H1 (cell line): ENCODE measurements around the gene DCDC2B. TPM values are rescaled to one million over a fixed set of nuclear protein-coding genes. Genes with fewer than 3 reads are reported as not detected.
A peak's percentile ranks its signal among the peaks of the same experiment; 100 is the strongest.

Source experiments
- CTCF ChIA-PET: fragments of 300-600 bp; sonication (Branson Sonifier 250); formaldehyde crosslinking; loops from one replicate; lab custom pipeline; 2021; ENCODE audit not compliant: partially characterized antibody; lab: Charles Lee
- POLR2A ChIA-PET: fragments of 300-600 bp; sonication (Branson Sonifier 250); formaldehyde crosslinking; loops from one replicate; lab custom pipeline; 2021; ENCODE audit warnings: inconsistent platforms; ENCODE audit not compliant: partially characterized antibody; lab: Charles Lee
- DNase-seq, 2 experiments: peaks; one replicate each; pipeline versions ENCODE4 v3.0.0 to v3.0.0-alpha.2; 2010 to 2022; ENCODE audit warnings: low spot score in 2 of 2, low read depth in 1 of 2, mixed read lengths in 1 of 2
- FAIRE-seq: peaks from 2 replicates; lab custom pipeline; 2011; peaks lifted over from hg19 to GRCh38; lab: Jason Lieb, UNC
- H2AFZ ChIP-seq: 2 replicates; pipeline ENCODE4 v1.8.1; 2012; ENCODE audit warnings: low read length, inconsistent platforms
- H2AK5ac ChIP-seq: 2 replicates; pipeline ENCODE4 v1.6.1; 2013; ENCODE audit warnings: low read depth, low read length
- H2BK120ac ChIP-seq: replicated peaks from 2 replicates; pipeline ENCODE3; 2013; ENCODE audit warnings: low read depth, low read length, inconsistent platforms
- H2BK12ac ChIP-seq: 2 replicates; pipeline ENCODE4 v1.6.1; 2013; ENCODE audit warnings: low read depth, low read length
- H2BK15ac ChIP-seq: 2 replicates; pipeline ENCODE4 v1.6.1; 2013; ENCODE audit warnings: low read length
- H2BK20ac ChIP-seq: 2 replicates; pipeline ENCODE4 v1.6.1; 2013; ENCODE audit warnings: low read length
- H2BK5ac ChIP-seq: 2 replicates; pipeline ENCODE4 v1.6.1; 2013; ENCODE audit warnings: low read depth, low read length
- H3K14ac ChIP-seq: 2 replicates; pipeline ENCODE4 v1.6.1; 2013; ENCODE audit warnings: inconsistent platforms; ENCODE audit not compliant: insufficient read length
- H3K18ac ChIP-seq: 2 replicates; pipeline ENCODE4 v1.6.1; 2013; ENCODE audit warnings: low read length; ENCODE audit errors: extremely low read depth
- H3K23ac ChIP-seq: 2 replicates; pipeline ENCODE4 v1.6.1; 2013; ENCODE audit warnings: inconsistent platforms; ENCODE audit not compliant: insufficient read length
- H3K23me2 ChIP-seq: 2 replicates; pipeline ENCODE4 v1.6.1; 2013; ENCODE audit warnings: low read depth, low read length
- H3K27ac ChIP-seq: 2 replicates; pipeline ENCODE4 v1.6.1; 2011; ENCODE audit warnings: low read depth, low read length, inconsistent platforms
- H3K27me3 ChIP-seq, 4 experiments: replicated peaks in 1 of 4; 1 replicate in 1 of 4; 2 replicates in 3 of 4; pipeline versions ENCODE4 v1.6.1 to v1.8.1; 2011 to 2013; ENCODE audit warnings: low read length in 3 of 4, mild to moderate bottlenecking in 3 of 4, inconsistent platforms in 2 of 4, mixed read lengths in 2 of 4, moderate library complexity in 1 of 4; ENCODE audit not compliant: control insufficient read depth in 3 of 4, insufficient read depth in 3 of 4; ENCODE audit errors: extremely low read depth in 1 of 4
- H3K36me3 ChIP-seq, 4 experiments: 2 replicates each; pipeline versions ENCODE4 v1.6.1 to v1.8.1; 2011 to 2013; ENCODE audit warnings: mild to moderate bottlenecking in 4 of 4, low read length in 3 of 4, moderate library complexity in 2 of 4, control low read depth in 1 of 4, inconsistent platforms in 1 of 4; ENCODE audit not compliant: insufficient read depth in 4 of 4, control insufficient read depth in 2 of 4
- H3K4ac ChIP-seq: replicated peaks from 2 replicates; pipeline ENCODE3; 2013; ENCODE audit warnings: low read length, low read depth, mixed read lengths, inconsistent platforms; ENCODE audit not compliant: insufficient read length
- H3K4me1 ChIP-seq, 4 experiments: replicated peaks in 1 of 4; 1 replicate in 1 of 4; 2 replicates in 3 of 4; pipeline versions ENCODE4 v1.6.1 to v1.8.1; 2011 to 2013; ENCODE audit warnings: low read length in 3 of 4, inconsistent platforms in 2 of 4, mixed read lengths in 1 of 4; ENCODE audit not compliant: insufficient read depth in 4 of 4, control insufficient read depth in 3 of 4
- H3K4me2 ChIP-seq, 2 experiments: 2 replicates each; pipeline versions ENCODE4 v1.6.1 to v1.8.1; 2011 to 2013; ENCODE audit warnings: low read depth in 2 of 2, low read length in 2 of 2, control low read depth in 1 of 2, inconsistent platforms in 1 of 2, mild to moderate bottlenecking in 1 of 2; ENCODE audit not compliant: insufficient read depth in 1 of 2
- H3K4me3 ChIP-seq, 4 experiments: fragments of 200-600, 300-600 bp in 1 of 4; sonication (generic), shearing (Covaris generic), sonication (Bioruptor Twin) in 1 of 4; 2 replicates each; pipeline versions ENCODE4 v1.5.1 to v1.8.1; 2011 to 2016; ENCODE audit warnings: low read length in 4 of 4, low read depth in 3 of 4, control low read depth in 2 of 4, inconsistent platforms in 2 of 4, mild to moderate bottlenecking in 2 of 4, mixed read lengths in 1 of 4, moderate library complexity in 1 of 4; ENCODE audit not compliant: insufficient read depth in 2 of 4; ENCODE audit errors: extremely low read depth in 1 of 4
- H3K56ac ChIP-seq: replicated peaks from 2 replicates; pipeline ENCODE3; 2013; ENCODE audit warnings: low read depth, mild to moderate bottlenecking, mixed read lengths, low read length, inconsistent platforms; ENCODE audit not compliant: insufficient read length
- H3K79me1 ChIP-seq: 2 replicates; pipeline ENCODE4 v1.6.1; 2013; ENCODE audit warnings: low read depth, low read length, control low read depth
- H3K79me2 ChIP-seq, 2 experiments: 2 replicates each; pipeline versions ENCODE4 v1.6.1 to v1.8.1; 2012 to 2013; ENCODE audit warnings: low read length in 2 of 2, mild to moderate bottlenecking in 2 of 2, inconsistent platforms in 1 of 2; ENCODE audit not compliant: insufficient read depth in 2 of 2, control insufficient read depth in 1 of 2
- H3K9ac ChIP-seq, 4 experiments: replicated peaks in 1 of 4; 1 replicate in 1 of 4; 2 replicates in 3 of 4; pipeline versions ENCODE4 v1.6.1 to v1.8.1; 2011 to 2013; ENCODE audit warnings: low read depth in 3 of 4, low read length in 3 of 4, control low read depth in 2 of 4, mild to moderate bottlenecking in 2 of 4, moderate library complexity in 2 of 4, inconsistent platforms in 1 of 4; ENCODE audit errors: extremely low read depth in 1 of 4
- H3K9me3 ChIP-seq, 2 experiments: 2 replicates each; pipeline versions ENCODE4 v1.6.1 to v1.8.1; 2012 to 2013; ENCODE audit warnings: mild to moderate bottlenecking in 2 of 2, moderate library complexity in 2 of 2, control low read depth in 1 of 2, inconsistent platforms in 1 of 2, low read depth in 1 of 2, low read length in 1 of 2, mixed read lengths in 1 of 2; ENCODE audit not compliant: insufficient read depth in 2 of 2
- H4K20me1 ChIP-seq, 2 experiments: replicated peaks in 1 of 2; 2 replicates each; pipeline versions ENCODE3 to v1.8.1; 2011 to 2013; ENCODE audit warnings: inconsistent platforms in 2 of 2, low read length in 2 of 2, mild to moderate bottlenecking in 1 of 2; ENCODE audit not compliant: insufficient read depth in 2 of 2, control insufficient read depth in 1 of 2
- H4K5ac ChIP-seq: 2 replicates; pipeline ENCODE4 v1.6.1; 2013; ENCODE audit warnings: low read length, low read depth, mixed read lengths, inconsistent platforms; ENCODE audit not compliant: insufficient read length
- H4K8ac ChIP-seq: 2 replicates; pipeline ENCODE4 v1.8.0; 2013; ENCODE audit warnings: mild to moderate bottlenecking, moderate library complexity, low read length, inconsistent platforms; ENCODE audit not compliant: insufficient read depth; ENCODE audit errors: extremely low read depth
- H4K91ac ChIP-seq: replicated peaks from 2 replicates; pipeline ENCODE3; 2013; ENCODE audit warnings: low read length, mixed read lengths, inconsistent platforms; ENCODE audit not compliant: insufficient read length
- BACH1 ChIP-seq: IDR thresholded peaks from 2 replicates; pipeline ENCODE4 v1.6.1; 2012; ENCODE audit warnings: low read length, improper control_type of control experiment
- GABPA ChIP-seq: IDR thresholded peaks from 2 replicates; pipeline ENCODE4 v1.6.1; 2011; ENCODE audit warnings: mild to moderate bottlenecking, low read length, moderate library complexity, borderline replicate concordance; ENCODE audit not compliant: insufficient read depth
- POLR2A ChIP-seq, 2 experiments: IDR thresholded peaks; 1 replicate in 1 of 2; 2 replicates in 1 of 2; pipeline ENCODE4 v1.6.1; 2011; ENCODE audit warnings: low read depth in 2 of 2, low read length in 2 of 2, mild to moderate bottlenecking in 2 of 2; ENCODE audit errors: control extremely low read depth in 1 of 2
- RAD21 ChIP-seq, 2 experiments: IDR thresholded peaks in 1 of 2; conservative IDR thresholded peaks in 1 of 2; 2 replicates each; pipeline ENCODE4 v1.6.1; 2011; ENCODE audit warnings: low read depth in 2 of 2, low read length in 2 of 2, improper control_type of control experiment in 1 of 2, inconsistent platforms in 1 of 2, mild to moderate bottlenecking in 1 of 2, moderate library complexity in 1 of 2
- RFX5 ChIP-seq: IDR thresholded peaks from 2 replicates; pipeline ENCODE4 v1.6.1; 2011; ENCODE audit warnings: low read depth, low read length, improper control_type of control experiment, borderline replicate concordance
- WGBS, 2 experiments: shearing (Covaris generic) in 1 of 2; methylation state at CpG; one replicate each; pipeline versions ENCODE4 v1.1.6 to v1.1.7; 2013 to 2015; ENCODE audit warnings: low lambda C conversion rate in 2 of 2, mixed read lengths in 2 of 2, inconsistent platforms in 1 of 2, low coverage in 1 of 2, missing lambda C conversion rate in 1 of 2; ENCODE audit not compliant: insufficient replicate concordance in 2 of 2, insufficient coverage in 1 of 2, insufficient read length in 1 of 2; ENCODE audit errors: extremely low coverage in 1 of 2, missing lambda C conversion rate in 1 of 2; 5-methylcytosine and 5-hydroxymethylcytosine counted together
- polyA plus RNA-seq, 7 experiments: library from polyadenylated mRNA; depleted of rRNA in 3 of 7; stranded (reverse) in 5 of 7; unstranded in 2 of 7; fragments of >200 nt in 5 of 7; fragments of 200-250 nt in 2 of 7; gene quantifications; 1 replicate in 5 of 7; 2 replicates in 1 of 7; 4 replicates in 1 of 7; pipeline versions ENCODE4 v1.2.1 to v1.2.3, GENCODE V29; 2011 to 2013; ENCODE audit warnings: missing spikeins in 2 of 7, mixed read lengths in 2 of 7
- total RNA-seq: library from RNA; stranded (reverse); fragmentation: NEBNext Ultra II Directional; extraction: Animal tissue kit (Norgen Biotek cat#: 25700); gene quantifications from 2 replicates; pipeline ENCODE4 v1.2.1, GENCODE V29; 2021
- TF ChIP-seq, protein P1 (sequence below): IDR thresholded peaks from 2 replicates; pipeline ENCODE4 v1.6.1; 2011; ENCODE audit warnings: low read length, improper control_type of control experiment

Gene DCDC2B
- total and polyA plus RNA-seq, 2 of the 8 experiments (the other 6 are each of a cell fraction or from before 2014, with no cell fraction given) = not detected

DNA sequence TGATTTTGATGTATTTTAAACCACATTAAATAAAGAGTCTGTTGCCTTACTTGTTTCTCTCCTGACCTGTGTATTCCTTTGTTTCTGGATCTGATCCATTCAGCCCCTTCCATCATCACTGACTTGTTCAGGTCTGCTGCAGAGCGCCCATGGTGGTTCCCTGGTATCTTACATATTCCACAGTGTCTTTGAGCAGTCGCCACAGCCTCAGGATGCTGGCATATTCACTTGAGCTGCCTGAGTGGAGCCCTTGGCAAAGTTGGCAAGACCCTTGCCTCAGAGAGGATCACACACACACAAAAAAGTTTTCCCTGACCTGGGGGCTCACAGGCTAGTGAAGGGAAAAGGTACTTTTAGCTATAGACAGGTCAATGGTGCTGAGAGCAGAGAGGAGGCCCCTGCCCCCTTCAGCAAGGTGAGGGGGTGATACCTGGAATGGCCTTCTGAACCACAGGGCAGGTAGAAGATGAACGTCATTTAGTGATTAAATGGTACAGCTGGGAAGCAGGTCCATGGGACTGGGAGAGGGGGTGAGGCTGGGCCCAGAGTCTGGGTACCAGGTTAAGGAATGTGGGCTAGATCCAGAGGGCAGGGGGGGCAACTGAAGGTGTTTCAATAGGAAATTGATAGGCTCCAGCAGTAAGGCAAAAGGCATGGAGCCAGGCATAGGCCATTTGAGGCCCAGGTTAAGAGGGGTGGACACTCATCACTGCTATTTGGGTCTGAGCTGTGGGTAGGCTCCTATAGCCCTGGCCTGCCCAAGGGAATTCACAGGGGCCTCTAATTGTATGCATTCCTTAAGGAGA, 10.4 kb upstream of the DCDC2B start:
- Histone ChIP-seq H2BK12ac (no peak overlapping the region), H2BK120ac (no peak overlapping the region), H3K18ac (no peak overlapping the region), H4K20me1 (peaks cover 6 to 8% of the 10 kb centered on the region in 2 experiments), H3K9me3 (no peaks in the 10 kb centered on the region), H3K4me2 (peak overlapping the region; percentile 5 to 92; a peak in 2 of 4 replicates), H2AK5ac (no peak overlapping the region), H4K91ac (no peak overlapping the region), H3K36me3 (peaks cover 22 to 43% (median 33%) of the 10 kb centered on the region in 4 experiments; a peak in 7 of 8 replicates), H2BK15ac (no peak overlapping the region), H4K8ac (no peak overlapping the region), H3K56ac (no peak overlapping the region), H3K27me3 (no peaks in the 10 kb centered on the region; a peak in 1 of 7 replicates), H2BK20ac (no peak overlapping the region), H3K4ac (no peak overlapping the region), H3K23me2 (peaks cover 9% of the 10 kb centered on the region; the same call in 1 of the 2 replicates), H3K79me2 (no peaks in the 10 kb centered on the region), H4K5ac (no peak overlapping the region), H3K23ac (no peak overlapping the region), H3K79me1 (0 out of 2 replicates have a peak, but pooled peaks cover 3% of the 10 kb centered on the region), H2BK5ac (0 out of 2 replicates have a peak overlapping the region, but pooled peaks have one; percentile 2), H3K4me3 (no peak overlapping the region), H3K4me1 (peaks cover 13 to 28% (median 18%) of the 10 kb centered on the region in 4 experiments), H3K27ac (no peak overlapping the region), H3K9ac (no peak overlapping the region), H2AFZ (no peak overlapping the region), H3K14ac (no peak overlapping the region)
- WGBS, 2 experiments = 89% methylated on average over 3 of the region's 3 CpGs; no CpG with 5 or more reads in 1 of the 2 experiments
- POLR2A ChIA-PET = interaction anchor here (0.7 to 21.3 kb wide), 20 partner anchors 10 to 164 kb away, joined by 3 to 332 read pairs (median 4); partner anchors contain the start of genes DCDC2B, FAM229A, IQCC and KPNA6
- FAIRE-seq (no peak), DNase-seq (no peak)
- CTCF ChIA-PET = interaction anchor here (0.9 to 4.2 kb wide), 5 partner anchors 15 to 50 kb away, joined by 3 to 25 read pairs (median 8); no protein-coding TSS in a partner anchor
- TF ChIP-seq, protein P1, sequence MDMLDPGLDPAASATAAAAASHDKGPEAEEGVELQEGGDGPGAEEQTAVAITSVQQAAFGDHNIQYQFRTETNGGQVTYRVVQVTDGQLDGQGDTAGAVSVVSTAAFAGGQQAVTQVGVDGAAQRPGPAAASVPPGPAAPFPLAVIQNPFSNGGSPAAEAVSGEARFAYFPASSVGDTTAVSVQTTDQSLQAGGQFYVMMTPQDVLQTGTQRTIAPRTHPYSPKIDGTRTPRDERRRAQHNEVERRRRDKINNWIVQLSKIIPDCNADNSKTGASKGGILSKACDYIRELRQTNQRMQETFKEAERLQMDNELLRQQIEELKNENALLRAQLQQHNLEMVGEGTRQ = no peak
- TF ChIP-seq POLR2A (IDR thresholded peaks at IDR 0.05; ENCODE audit: control extremely low read depth in 1 of 2, low read depth in 2 of 2, low read length in 2 of 2) (peak in 1 of 2 experiments; percentile 33; a peak in 1 of 3 replicates), BACH1 (no peak), RFX5 (no peak), RAD21 (IDR thresholded peaks at IDR 0.05 in 1 of 2, conservative IDR thresholded peaks at IDR 0.05 in 1 of 2; ENCODE audit: low read depth in 2 of 2, low read length in 2 of 2) (no peak), GABPA (no peak)
